Inferior parietal cortex (tissue), 1 donor: ENCODE measurements around the gene ANKRD55.
"Not testable (repeated sequence)": the region's sequence is repeated elsewhere in the genome, so short reads cannot be mapped to it uniquely, and the experiment has no call there.

Experiments used
- DNase-seq: peaks from one replicate; pipeline ENCODE4 v3.0.0-alpha.2; 2016; ENCODE audit errors: extremely low spot score

The ANKRD55 gene

DNA sequence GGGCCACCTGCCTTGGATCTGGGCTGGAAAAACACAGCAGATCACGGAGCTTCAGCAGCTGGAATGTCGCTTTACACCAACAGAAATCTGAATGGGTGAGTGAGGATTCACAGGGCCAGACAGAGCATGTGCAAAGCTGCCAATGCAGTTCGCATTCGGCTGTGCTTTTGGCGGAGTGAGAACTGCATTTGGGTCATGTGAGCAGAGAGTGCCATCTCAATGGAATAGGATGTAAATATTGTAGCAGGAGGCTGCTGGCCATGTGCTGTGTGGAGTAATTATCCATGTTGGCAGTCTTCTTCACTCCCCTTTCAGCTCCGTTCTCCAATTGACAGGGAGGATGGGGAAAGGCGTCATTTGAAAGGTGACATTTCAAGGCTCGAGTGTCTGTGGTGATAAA is at the start of gene ANKRD55:
Gene ANKRD55 (minus strand): TSS at position 101 of the 400 bp plus-strand sequence. CDS start 417 bp downstream, outside the sequence.
- peak; percentile 32 for DNase-seq

DNA sequence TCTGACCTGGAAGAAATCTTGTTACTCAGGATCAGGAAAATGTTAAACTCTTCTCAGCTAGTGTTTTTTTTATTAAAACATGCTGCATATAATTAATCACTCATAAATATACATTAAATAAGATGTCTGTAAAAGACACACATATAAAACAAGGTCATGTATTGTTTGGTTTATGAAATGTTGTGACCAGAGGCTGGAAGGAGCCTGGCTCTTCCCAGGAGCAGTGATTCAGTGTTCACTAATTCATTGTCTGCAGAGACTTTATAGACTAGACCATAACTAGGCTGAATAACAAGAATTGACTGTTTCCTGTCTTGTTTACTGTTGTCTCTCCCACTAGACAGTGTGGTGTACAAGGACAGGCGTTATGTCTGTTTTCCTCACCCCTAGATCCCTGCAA is 49.1 kb upstream of the ANKRD55 start:
- no peak for DNase-seq

DNA sequence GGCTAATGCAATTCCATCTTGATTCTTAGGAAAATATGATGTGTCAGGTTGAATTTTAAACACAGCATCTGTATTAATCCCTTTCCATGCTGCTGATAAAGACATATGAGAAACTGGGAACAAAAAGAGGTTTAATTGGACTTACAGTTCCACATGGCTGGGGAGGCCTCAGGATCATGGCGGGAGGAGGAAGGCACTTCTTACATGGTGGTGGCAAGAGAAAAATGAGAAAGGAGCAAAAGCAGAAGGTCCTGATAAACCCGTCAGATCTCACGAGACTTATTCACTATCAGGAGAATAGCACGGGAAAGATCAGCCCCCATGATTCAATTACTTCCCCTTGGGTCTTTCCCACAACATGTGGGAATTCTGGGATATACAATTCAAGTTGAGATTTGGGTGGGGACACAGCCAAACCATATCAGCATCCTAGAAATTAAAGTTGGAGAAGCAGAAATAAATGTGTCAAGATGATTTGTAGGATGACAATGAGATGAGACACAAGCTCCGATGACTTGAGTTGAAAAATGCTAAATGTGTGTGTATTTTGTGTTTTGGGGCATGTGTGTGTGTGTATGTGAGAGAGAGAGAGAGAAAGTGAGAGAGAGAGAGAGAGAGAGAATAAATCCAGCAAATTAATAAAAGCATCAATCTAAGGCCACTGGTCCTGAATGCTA is 48.5 kb upstream of the ANKRD55 start:
- DNase-seq = no peak

DNA sequence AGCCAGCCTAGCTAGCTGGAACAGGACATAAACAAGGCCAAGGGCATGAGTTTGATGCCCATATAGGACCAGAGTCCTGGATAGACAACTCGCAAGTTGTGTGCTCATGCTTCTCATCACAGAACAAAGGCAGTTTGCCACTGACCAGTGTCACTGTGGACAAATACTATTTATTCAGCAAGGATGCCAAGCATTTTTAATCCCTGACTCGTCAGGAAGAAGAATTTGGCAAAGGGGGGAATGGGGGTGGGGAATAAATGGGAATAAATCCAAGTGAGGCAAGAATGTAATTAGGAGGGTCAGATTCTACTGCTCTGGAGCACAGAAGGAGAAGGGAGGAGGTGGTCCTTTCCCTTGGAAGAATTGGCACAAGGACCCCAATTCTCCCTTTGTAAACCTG is 46.8 kb upstream of the ANKRD55 start:
- DNase-seq = no peak

DNA sequence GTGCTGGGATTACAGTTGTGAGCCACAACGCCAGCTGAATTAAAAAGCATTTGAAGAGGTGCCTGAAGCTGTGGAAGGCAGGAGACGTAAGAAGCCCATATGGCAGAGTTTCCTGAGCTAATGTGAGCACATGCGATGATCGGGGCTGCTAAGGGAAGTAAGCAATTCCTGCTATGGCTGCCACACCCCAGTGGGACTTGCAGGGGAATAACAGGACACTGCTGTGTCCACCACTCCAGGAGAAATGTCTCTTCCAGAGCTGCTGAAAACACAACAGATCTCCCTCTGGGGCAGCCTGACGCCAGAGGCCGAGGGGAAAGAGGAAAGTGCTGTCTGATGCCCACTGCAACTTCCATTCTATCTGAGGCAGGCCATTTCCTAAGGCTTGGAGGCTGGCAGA is 46.2 kb upstream of the ANKRD55 start:
- no peak for DNase-seq

DNA sequence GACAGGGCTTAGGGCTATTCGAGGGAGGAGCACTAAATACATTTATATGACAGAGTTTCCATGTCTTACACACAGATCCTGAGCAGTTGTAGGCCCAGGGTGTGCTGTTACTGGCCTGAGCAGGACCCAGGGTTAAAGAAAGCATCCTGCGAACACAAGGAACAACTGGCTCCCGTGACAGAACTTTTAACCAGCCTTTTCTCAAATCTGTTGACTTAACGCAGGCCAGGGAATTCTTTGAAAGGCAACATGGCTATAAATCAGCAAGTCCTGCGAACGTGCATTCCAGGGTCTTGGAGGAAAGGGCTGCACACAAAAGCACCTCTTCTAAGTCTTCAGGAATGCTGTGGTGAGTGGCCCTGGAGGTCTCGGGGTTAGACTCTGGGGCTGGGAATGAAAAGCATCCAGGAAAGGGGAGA is 45.2 kb upstream of the ANKRD55 start:
- DNase-seq = no peak

DNA sequence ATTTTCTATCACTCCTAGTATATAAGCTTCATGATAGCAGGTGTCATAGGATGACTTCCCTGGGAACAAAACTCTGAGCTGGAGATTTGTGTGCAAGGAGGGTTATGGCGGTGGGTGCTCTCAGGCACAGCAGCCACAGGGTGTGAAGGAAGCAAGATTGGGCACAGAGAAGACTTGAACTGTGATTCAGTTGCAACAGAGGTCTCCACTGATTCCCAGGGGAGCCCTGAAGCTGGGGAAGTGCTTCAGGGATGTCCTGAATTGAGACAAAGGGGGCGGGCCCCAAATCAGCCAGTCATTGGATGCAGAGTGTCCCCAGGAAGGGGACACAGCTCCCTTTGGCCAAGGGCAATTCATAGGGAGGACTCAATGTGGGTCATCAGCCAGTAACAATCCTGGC is 44.4 kb upstream of the ANKRD55 start:
- no peak for DNase-seq

DNA sequence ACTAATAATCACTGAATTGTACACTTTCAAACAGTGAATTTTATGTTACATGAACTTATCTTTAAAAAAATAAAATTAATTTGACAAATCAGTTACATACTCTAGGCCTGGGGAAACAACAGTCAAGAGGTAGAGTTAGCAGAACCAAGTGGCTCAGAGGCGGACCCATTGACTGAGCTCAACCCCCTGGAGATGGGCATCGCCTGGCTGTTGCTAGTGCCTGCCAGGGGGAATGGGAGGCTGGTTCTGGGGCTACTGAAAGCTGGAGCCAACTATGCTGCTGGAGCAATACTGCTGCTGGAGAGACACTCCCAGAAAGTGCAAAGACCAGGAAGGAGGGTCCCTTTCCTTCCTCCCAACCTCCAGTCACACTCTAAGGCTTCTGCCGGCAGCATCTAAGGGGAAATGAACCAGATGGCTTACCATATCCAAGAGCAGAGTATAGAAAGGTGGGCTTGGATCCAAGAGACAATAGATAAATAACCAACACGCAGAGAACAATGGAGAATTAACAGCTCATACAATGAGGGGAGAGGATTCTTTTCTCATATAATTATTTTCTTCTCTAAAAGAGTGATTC is 40.3 kb upstream of the ANKRD55 start:
- DNase-seq = no peak

DNA sequence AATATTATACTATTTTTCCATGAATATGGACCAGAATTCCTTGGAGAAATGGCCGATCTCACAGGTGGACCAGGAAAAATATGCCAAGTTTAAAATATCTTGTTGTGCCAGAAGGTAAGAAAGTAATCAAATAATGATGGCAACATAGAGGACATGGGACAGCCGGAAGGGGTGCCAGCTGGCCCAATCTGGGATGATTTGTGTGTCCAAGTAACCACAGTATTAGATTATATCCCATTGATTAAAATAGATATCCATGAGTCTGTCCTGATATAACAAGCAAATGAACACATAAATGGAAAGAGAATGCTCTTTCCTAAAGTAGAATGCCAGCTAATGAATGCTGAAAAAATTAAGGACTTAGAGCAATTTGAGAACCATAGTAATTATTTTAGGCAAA is 39.6 kb upstream of the ANKRD55 start:
- no peak for DNase-seq

DNA sequence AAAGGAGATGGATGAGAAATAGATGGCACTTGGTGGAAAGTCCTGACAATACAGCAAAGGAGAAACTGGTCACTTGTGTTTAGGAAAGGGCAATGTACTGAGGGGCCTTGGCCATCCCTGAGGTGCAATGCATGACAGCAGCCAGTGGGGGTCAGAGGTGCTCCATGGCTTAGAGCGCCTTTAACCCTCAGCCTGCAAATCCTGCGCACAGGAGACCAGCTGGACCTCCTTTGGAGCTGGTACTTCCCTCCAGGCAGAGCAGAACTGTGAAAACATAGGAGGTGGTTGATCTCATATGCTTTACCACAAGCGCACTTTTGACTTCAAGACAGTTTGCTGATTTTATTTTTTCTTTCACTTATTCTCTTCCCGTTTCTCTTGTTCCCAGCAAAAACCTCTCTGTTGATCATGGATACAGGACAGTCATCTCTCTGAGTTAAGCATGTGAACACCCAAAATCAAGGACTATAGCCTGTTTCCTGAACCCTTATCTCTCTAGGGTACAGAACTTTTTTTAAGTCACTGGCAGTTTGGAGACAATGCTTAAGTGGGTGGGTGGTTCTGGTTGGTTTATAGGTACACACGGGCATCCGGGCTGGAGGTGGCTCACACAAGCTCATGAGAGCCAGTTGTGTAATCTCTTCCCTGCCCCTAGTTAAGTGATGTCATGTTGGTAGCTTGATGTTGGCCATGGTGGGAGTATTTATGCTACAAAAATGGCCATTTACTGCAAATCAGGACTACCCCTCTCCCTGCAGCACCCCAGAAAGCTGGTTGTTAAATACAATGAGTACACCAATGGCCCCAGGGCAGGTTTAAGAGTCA is 37.6 kb upstream of the ANKRD55 start:
- peak; percentile 80 for DNase-seq

DNA sequence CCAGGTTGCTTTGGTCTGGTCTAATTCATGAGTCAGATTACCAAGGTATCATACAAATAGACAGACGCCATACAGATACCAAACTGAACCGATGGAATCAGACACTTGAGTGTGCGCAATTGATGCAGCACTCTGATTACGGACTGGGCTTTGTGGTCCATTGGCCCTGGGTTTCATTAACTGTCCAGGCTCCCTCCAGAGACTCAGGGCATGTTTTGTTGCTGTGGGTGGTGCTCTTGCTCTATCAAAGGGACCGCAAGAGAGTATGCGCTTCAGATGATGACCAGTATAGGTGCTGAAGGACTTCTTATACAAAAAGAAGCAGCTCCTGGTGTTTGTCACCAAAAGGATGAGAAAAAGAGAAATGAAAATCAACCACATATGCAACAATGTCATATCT is 36.9 kb upstream of the ANKRD55 start:
- DNase-seq = no peak

DNA sequence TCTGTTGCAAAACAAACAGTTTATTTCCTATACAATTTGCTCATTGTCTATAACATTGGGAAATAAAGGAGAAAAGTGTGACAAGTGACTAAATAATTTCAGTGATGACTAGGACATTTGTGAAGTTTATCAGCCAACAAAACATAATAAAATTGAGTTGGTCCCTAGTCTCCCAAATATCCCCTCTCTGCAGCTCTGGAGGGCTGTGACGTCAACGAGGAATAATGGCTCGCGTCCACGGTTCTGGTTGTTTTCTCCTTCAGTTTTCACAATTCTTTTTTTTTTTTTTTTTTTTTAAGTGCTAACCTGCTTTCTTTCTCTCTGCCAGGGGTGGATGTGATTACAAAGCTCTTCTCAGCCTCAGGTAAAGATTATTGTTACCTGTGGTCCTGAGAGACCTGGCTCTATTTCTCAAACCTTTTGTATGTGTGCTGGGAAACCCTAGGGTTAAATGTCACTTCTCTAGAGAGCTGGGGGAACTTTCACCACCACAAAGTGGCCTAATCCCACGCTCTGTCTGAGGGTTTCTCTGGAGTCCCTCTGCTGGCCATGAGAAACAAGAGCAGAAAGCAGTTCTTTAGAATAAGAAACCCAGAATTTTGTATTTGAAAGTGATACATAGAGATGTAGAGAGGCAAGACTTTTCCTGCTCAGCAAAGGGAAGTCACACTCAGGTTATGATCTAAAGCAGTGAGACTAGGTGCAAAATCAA is 36.2 kb upstream of the ANKRD55 start:
- peak; percentile 15 for DNase-seq

DNA sequence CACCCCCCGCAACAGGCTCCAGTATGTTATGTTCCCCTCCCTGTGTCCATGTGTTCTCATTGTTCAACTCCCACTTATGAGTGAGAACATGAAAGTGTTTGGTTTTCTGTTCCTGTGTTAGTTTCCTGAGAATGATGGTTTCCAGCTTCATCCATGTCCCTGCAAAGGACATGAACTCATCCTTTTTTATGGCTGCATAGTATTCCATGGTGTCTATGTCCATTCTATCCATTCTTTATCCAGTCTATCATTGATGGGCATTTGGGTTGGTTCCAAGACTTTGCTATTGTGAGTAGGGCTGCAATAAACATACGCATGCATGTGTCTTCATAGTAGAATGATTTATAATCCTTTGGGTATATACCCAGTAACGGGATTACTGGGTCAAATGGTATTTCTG is 35.6 kb upstream of the ANKRD55 start:
- DNase-seq = not testable (repeated sequence)

DNA sequence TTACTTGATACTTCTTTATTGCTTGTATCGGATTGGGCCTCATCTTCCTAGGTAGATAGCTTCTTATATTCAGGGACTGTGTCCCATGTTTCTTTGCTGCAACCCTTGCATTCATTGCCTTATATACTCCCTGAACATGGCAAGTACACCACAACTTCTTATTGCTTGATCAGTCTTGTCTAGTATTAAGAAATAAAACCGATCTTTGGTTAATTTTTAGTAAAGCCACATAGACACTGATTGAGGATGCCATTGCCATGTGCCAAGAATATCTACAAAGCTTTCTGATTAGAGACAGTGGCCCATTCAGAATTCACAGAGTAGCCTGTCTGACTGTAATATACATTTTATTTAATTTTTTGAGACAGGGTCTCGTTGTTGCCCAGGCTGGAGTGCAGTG is 34.7 kb upstream of the ANKRD55 start:
- no peak for DNase-seq

DNA sequence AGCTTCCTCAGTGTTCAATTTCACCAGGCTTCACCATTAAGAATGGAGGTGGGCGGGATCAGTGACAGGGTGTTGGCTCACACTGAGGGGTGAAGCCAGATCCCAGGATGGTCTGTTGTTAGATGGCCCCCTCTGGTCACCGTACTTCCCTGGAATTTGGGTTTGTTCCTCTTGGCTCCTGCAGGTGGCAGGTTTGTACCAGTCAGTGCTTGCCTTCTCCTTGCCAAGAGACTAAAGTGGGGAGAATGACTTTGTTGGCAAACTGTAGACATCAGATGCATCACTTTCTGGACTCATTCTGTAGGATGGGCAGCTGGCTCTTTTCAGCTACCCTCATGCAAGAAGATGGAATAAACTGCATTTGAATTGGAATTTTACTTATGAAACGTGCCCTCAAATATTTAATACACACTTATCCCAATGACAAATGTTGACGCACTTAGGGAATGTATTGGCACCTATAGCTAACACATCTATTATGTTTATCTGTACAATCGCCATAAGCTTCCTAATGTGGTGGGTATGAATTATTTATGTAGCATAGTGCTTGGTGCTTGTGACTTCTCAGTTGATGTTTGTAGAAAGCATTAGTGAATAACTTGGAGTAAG is 31.4 kb upstream of the ANKRD55 start:
- peak; percentile 27 for DNase-seq

DNA sequence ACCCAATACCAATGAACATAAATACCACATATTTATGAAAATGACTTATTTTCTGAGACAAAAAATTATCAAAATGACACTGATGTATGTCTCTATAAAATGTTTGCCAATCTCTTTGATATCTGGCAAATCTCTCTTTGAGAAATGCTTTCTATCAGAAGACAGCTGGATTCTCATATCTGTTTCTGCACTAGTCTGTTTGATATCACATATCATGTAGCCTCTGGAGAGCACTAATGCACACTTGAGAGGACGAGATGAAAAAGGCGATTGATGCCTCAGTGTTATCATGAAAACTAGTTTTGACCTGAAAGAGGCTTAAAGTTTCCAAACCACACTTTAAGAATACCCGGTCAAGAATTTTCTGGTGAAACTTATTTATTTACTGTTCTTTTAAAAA is 29.1 kb upstream of the ANKRD55 start:
- DNase-seq = no peak

DNA sequence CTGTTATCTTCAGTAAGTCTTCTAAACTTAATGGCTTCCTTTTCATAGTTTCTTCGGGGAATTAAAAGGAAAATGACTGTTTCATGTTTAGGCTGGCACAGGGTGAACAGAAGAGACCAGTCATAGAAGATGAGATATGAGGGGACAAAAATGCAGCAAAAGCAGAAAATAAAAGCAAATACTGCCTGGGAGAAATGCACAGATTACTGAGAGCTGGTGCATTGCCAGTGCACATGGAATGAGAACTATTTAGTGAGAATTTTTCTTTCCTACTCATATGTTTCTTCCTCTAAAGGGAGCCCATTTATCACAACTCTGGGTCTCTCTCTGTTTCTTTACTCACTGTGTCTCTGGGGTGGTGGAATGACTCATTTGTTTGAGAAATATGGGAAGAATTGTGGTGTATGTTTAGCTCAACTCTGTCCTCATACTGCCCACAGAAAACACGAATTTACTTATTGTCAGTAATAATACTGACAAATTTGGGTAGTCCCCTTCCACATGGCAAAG is 25.9 kb upstream of the ANKRD55 start:
- no peak for DNase-seq

DNA sequence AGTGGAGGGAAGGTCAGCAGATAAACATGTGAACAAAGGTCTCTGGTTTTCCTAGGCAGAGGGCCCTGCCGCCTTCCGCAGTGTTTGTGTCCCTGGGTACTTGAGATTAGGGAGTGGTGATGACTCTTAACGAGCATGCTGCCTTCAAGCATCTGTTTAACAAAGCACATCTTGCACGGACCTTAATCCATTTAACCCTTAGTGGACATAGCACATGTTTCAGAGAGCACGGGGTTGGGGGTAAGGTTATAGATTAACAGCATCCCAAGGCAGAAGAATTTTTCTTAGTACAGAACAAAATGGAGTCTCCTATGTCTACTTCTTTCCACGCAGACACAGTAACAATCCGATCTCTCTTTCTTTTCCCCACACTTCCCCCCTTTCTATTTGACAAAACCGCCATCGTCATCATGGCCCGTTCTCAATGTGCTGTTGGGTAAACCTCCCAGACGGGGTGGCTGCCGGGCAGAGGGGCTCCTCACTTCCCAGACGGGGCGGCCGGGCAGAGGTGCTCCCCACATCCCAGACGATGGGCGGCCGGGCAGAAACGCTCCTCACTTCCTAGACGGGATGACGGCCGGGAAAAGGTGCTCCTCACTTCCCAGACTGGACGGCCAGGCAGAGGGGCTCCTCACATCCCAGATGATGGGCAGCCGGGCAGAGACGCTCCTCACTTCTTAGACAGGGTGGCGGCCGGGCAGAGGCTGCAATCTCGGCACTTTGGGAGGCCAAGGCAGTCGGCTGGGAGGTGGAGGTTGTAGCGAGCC is 24.8 kb upstream of the ANKRD55 start:
- DNase-seq = not testable (repeated sequence)

DNA sequence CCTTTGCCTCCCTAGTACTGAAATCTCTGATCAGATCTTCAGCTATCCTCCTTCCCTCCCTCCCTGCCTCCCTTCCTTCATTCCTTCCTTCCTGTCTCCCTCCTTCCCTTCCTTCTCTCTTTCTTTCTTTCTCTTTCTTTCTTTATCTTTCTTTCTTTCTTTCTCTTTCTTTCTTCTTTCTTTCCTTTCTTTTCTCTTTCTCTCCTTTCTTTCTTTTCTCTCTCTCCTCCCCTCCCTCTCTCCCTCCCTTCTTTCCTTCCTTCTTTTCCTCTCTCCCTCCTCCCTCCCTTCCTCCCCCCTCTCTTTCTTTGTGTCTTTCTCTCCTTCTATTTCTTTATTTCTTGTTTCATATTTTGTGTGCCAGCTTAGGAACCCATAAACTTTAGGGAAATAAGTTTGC is 23.9 kb upstream of the ANKRD55 start:
- DNase-seq = no peak

DNA sequence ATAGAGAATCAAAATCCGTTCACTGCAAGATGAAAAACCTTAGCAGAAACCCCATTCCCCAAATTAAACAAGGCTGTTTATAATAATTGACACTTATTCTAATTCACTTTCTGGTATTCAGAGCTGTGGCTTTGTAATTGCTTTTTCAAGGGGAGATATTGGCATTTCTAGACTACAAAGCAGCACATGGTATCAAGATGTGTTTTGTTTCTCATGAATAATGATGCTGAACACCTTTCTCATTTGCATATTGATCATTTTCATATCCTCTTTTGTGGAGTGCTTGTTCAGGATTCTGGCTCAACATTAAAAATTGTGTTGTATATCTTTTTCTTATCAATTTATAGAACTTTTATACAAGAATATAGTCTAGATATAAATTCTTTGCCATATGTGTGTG is 22.4 kb upstream of the ANKRD55 start:
- no peak for DNase-seq

DNA sequence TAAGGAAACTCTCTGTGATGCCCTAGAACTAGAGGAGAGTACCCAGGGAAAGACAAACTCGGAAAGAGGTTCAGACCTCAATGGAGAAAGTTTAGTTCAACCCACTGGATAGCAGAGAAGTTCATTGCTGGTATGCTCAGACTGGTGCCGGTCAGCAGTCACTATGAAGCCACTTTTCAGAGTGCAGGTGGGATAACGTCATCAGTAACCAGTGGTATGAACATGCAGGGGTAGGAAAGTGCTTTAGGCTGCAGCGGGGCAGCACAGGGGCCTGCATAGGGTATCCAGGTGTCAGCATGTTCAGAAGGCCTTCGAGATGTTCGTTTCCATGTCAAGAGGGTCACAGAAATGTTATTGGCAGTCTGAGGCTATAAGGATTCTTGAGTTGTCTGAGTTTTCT is 20.8 kb upstream of the ANKRD55 start:
- no peak for DNase-seq
